Activated CD8-positive, alpha-beta memory T cell treated with anti-CD3 and anti-CD28 coated beads, Interleukin-2, amount 50 U/mL, for 1 hour (primary cell): Measurements from ENCODE around the gene UGT2B15.
"Not testable (repeated sequence)": the region's sequence is repeated elsewhere in the genome, so short reads cannot be mapped to it uniquely, and the experiment has no call there.

ENCODE experiments used
- DNase-seq: peaks from one replicate; pipeline ENCODE4 v3.0.0-alpha.2; 2020; ENCODE audit errors: extremely low read depth

Gene UGT2B15

GRCh38 chr4:68670479-68670939, at the start of gene UGT2B15:
UGT2B15 (minus strand) TSS chr4:68670652; CDS start chr4:68670618, 34 bp downstream.
- not testable (repeated sequence) for DNase-seq

- no peak for DNase-seq
Observed at GRCh38 chr4:68719075-68719473, 48.6 kb upstream of the UGT2B15 start.

- DNase-seq, result no peak
Observed at GRCh38 chr4:68718447-68719074, 48.1 kb upstream of the UGT2B15 start.

- no peak for DNase-seq
Observed at GRCh38 chr4:68717999-68718398, 47.5 kb upstream of the UGT2B15 start.

GRCh38 chr4:68714400-68714799, 43.9 kb upstream of the UGT2B15 start:
- no peak for DNase-seq

GRCh38 chr4:68712207-68712606, 41.8 kb upstream of the UGT2B15 start:
- DNase-seq, result no peak

GRCh38 chr4:68708566-68708965, 38.1 kb upstream of the UGT2B15 start:
- no peak for DNase-seq

GRCh38 chr4:68703168-68703567, 32.7 kb upstream of the UGT2B15 start:
- DNase-seq, result not testable (repeated sequence)

GRCh38 chr4:68700152-68700551, 29.7 kb upstream of the UGT2B15 start:
- DNase-seq, result no peak

- no peak for DNase-seq
Observed at GRCh38 chr4:68693325-68694075, 23.0 kb upstream of the UGT2B15 start.

GRCh38 chr4:68691186-68691585, 20.7 kb upstream of the UGT2B15 start:
- no peak for DNase-seq

- DNase-seq, result no peak
Observed at GRCh38 chr4:68683034-68683433, 12.6 kb upstream of the UGT2B15 start.

GRCh38 chr4:68681298-68681697, 10.8 kb upstream of the UGT2B15 start:
- not testable (repeated sequence) for DNase-seq

- no peak for DNase-seq
Observed at GRCh38 chr4:68673143-68673542, 2.7 kb upstream of the UGT2B15 start.

GRCh38 chr4:68671217-68671616, 765 bp upstream of the UGT2B15 start:
- not testable (repeated sequence) for DNase-seq

GRCh38 chr4:68668537-68669163, 1.8 kb downstream of the UGT2B15 start:
- DNase-seq, result not testable (repeated sequence)

- not testable (repeated sequence) for DNase-seq
Observed at GRCh38 chr4:68667551-68667950, 2.9 kb downstream of the UGT2B15 start.

GRCh38 chr4:68664721-68665120, 5.7 kb downstream of the UGT2B15 start:
- DNase-seq, result not testable (repeated sequence)

- DNase-seq, result not testable (repeated sequence)
Observed at GRCh38 chr4:68662836-68663574, 7.4 kb downstream of the UGT2B15 start.

GRCh38 chr4:68658672-68659071, 11.8 kb downstream of the UGT2B15 start:
- DNase-seq, result no peak

GRCh38 chr4:68657022-68657594, 13.3 kb downstream of the UGT2B15 start:
- DNase-seq, result not testable (repeated sequence)
